Aorta (tissue), 5 donors: ENCODE measurements around the gene ZNF264. TPM values are rescaled to one million over a fixed set of nuclear protein-coding genes. Genes with fewer than 3 reads are reported as not detected.

Experiments
- ATAC-seq: fragments of 200-7000 bp; cut with Tn5 transposase; one replicate; pipeline ENCODE4 v1.9.1; 2022; ENCODE audit warnings: moderate library complexity; ENCODE audit not compliant: low FRiP score
- DNase-seq, 2 donors: peaks; one replicate each; pipeline ENCODE4 v3.0.0-alpha.2; 2020
- H3K27ac ChIP-seq, 2 donors: one replicate each; pipeline ENCODE4 v1.5.1; 2013; ENCODE audit warnings: low read length in 2 of 2, mild to moderate bottlenecking in 2 of 2, moderate library complexity in 2 of 2, control low read depth in 1 of 2, inconsistent platforms in 1 of 2, low read depth in 1 of 2
- H3K27me3 ChIP-seq, 2 donors: one replicate each; pipeline ENCODE4 v1.6.1; 2013; ENCODE audit warnings: control low read depth in 1 of 2, low read length in 1 of 2, mild to moderate bottlenecking in 1 of 2, moderate library complexity in 1 of 2; ENCODE audit not compliant: insufficient read depth in 2 of 2, control insufficient read depth in 1 of 2
- H3K36me3 ChIP-seq, 2 donors: one replicate each; pipeline ENCODE4 v1.6.1; 2013; ENCODE audit warnings: control low read depth in 1 of 2, low read length in 1 of 2, mild to moderate bottlenecking in 1 of 2; ENCODE audit not compliant: insufficient read depth in 2 of 2, control insufficient read depth in 1 of 2
- H3K4me1 ChIP-seq, 2 donors: one replicate each; pipeline ENCODE4 v1.6.1; 2013; ENCODE audit warnings: low read length in 2 of 2, control low read depth in 1 of 2, mild to moderate bottlenecking in 1 of 2, moderate library complexity in 1 of 2; ENCODE audit not compliant: insufficient read depth in 2 of 2, control insufficient read depth in 1 of 2
- H3K4me3 ChIP-seq, 2 donors: one replicate each; pipeline ENCODE4 v1.5.1; 2013; ENCODE audit warnings: low read length in 2 of 2, control low read depth in 1 of 2, mild to moderate bottlenecking in 1 of 2
- H3K9me3 ChIP-seq: one replicate; pipeline ENCODE4 v1.6.1; 2013; ENCODE audit warnings: mild to moderate bottlenecking, low read length; ENCODE audit not compliant: control insufficient read depth
- WGBS, 2 donors: extraction: QIAGEN DNeasy Blood & Tissue Kit; methylation state at CpG; one replicate each; pipeline ENCODE4 v1.1.7; 2013; 5-methylcytosine and 5-hydroxymethylcytosine counted together
- intact Hi-C, 2 donors: fragments of 100-400 bp; cut with DNase I; formaldehyde crosslinking; loops; one replicate each; pipeline versions ENCODE4 v1.14.2 to v1.15.0; 2022
- long read RNA-seq, 2 donors: library from polyadenylated mRNA; unstranded; transcript quantifications; one replicate each; pipeline ENCODE4 v2.0.0, GENCODE V29; 2020 to 2021
- polyA plus RNA-seq, 2 donors: library from polyadenylated mRNA; stranded (reverse); fragments of 200-250 nt; gene quantifications; one replicate each; pipeline ENCODE4 v1.2.3, GENCODE V29; 2013
- total RNA-seq, 2 donors: library from RNA; stranded (reverse); fragmentation: NEBNext Ultra II Directional; extraction: Animal tissue kit (Norgen Biotek cat#: 25700); gene quantifications; one replicate each; pipeline ENCODE4 v1.2.1, GENCODE V29; 2021
- donor health status: healthy with polysubstance abuse.
- donor health status: Bipolar disorder and iron deficiency.
- donor health status: DM: no; HTN: no; CAD: no.
- donor health status: DM: no; HTN: no; CAD: no.
- donor health status: DM: yes; HTN: yes; CAD: no.

The ZNF264 gene
- total RNA-seq = 10 to 100 TPM; 44.4 to 48.8 TPM
- 1 to 10 TPM; 1.6 to 6.6 TPM for polyA plus RNA-seq
- long read RNA-seq, donor 1, partial matches to known transcripts = 0 of 5 reads
- long read RNA-seq, donor 1, other reads (novel, unspliced or antisense) = 5 of 5 reads
- long read RNA-seq, donor 2, full-length matches to known transcripts = 3 of 8 reads
- long read RNA-seq, donor 2, partial matches to known transcripts = 1 of 8 reads
- long read RNA-seq, donor 2, other reads (novel, unspliced or antisense) = 4 of 8 reads

GRCh38 chr19:57191141-57192076 is at the start of gene ZNF264:
ZNF264 (plus strand) TSS chr19:57191500; CDS start chr19:57191914, 414 bp downstream.
- peaks cover 3 to 7% of the 10 kb centered on the region in 2 donors for H3K36me3 ChIP-seq
- ATAC-seq (peak; percentile 95), DNase-seq (peak; percentile 95 to 99)
- intact Hi-C loops = no loop called here
- H3K27me3 ChIP-seq = no peaks in the 10 kb centered on the region
- H3K27ac ChIP-seq = peak within 1 kb of the TSS in 1 of 2 donors; percentile 74
- peaks cover 0 to 5% of the 10 kb centered on the region in 2 donors for H3K4me1 ChIP-seq
- no peaks in the 10 kb centered on the region for H3K9me3 ChIP-seq
- H3K4me3 ChIP-seq = peak within 1 kb of the TSS; percentile 81 to 83
- 1% methylated on average over 68 to 81 of the region's 81 CpGs for WGBS, 2 donors

GRCh38 chr19:57141699-57142098 is 49.6 kb upstream of the ZNF264 start:
- no peaks in the 10 kb centered on the region for H3K4me1 ChIP-seq
- no peaks in the 10 kb centered on the region for H3K36me3 ChIP-seq
- intact Hi-C loops = no loop called here
- H3K4me3 ChIP-seq = no peak overlapping the region
- DNase-seq (no peak), ATAC-seq (no peak)
- 95 to 96% methylated on average over 4 of the region's 4 CpGs for WGBS, 2 donors
- H3K9me3 ChIP-seq = no peaks in the 10 kb centered on the region
- H3K27ac ChIP-seq = no peak overlapping the region
- H3K27me3 ChIP-seq = peaks cover 0 to 2% of the 10 kb centered on the region in 2 donors

- H3K9me3 ChIP-seq = peaks cover 2% of the 10 kb centered on the region
- no peaks in the 10 kb centered on the region for H3K27me3 ChIP-seq
- H3K4me3 ChIP-seq = no peak overlapping the region
- intact Hi-C loops = no loop called here
- no peaks in the 10 kb centered on the region for H3K36me3 ChIP-seq
- H3K27ac ChIP-seq = no peak overlapping the region
- no peaks in the 10 kb centered on the region for H3K4me1 ChIP-seq
- WGBS, 2 donors = 76% methylated on average over 5 of the region's 5 CpGs
- ATAC-seq (no peak), DNase-seq (no peak)
These were observed 38.4 kb upstream of the ZNF264 start for GRCh38 chr19:57152921-57153320.

- Histone ChIP-seq H3K9me3 (no peaks in the 10 kb centered on the region), H3K27me3 (no peaks in the 10 kb centered on the region), H3K36me3 (no peaks in the 10 kb centered on the region), H3K4me3 (no peak overlapping the region), H3K27ac (peak overlapping the region in 1 of 2 donors; percentile 39), H3K4me1 (no peaks in the 10 kb centered on the region)
- peak; percentile 75 for ATAC-seq
- 45 to 51% methylated on average over 5 of the region's 5 CpGs for WGBS, 2 donors
- intact Hi-C loops = no loop called here
- no peak for DNase-seq
These were observed 29.2 kb upstream of the ZNF264 start for GRCh38 chr19:57161985-57162539.

- no peak overlapping the region for H3K4me3 ChIP-seq
- ATAC-seq (no peak), DNase-seq (no peak)
- H3K4me1 ChIP-seq = no peaks in the 10 kb centered on the region
- 68 to 72% methylated on average over 7 of the region's 7 CpGs for WGBS, 2 donors
- no peaks in the 10 kb centered on the region for H3K36me3 ChIP-seq
- intact Hi-C loops = no loop called here
- no peaks in the 10 kb centered on the region for H3K9me3 ChIP-seq
- no peak overlapping the region for H3K27ac ChIP-seq
- H3K27me3 ChIP-seq = no peaks in the 10 kb centered on the region
These were observed 25.5 kb upstream of the ZNF264 start for GRCh38 chr19:57165846-57166245.

GRCh38 chr19:57167385-57167784 is 23.9 kb upstream of the ZNF264 start, which contains the start of gene DUXA:
DUXA (minus strand) TSS chr19:57167485; CDS start chr19:57167443, 42 bp downstream.
- no peaks in the 10 kb centered on the region for H3K27me3 ChIP-seq
- intact Hi-C loops = no loop called here
- no peaks in the 10 kb centered on the region for H3K9me3 ChIP-seq
- H3K4me1 ChIP-seq = no peaks in the 10 kb centered on the region
- H3K4me3 ChIP-seq = no peak within 1 kb of the TSS
- DNase-seq (no peak), ATAC-seq (no peak)
- H3K27ac ChIP-seq = no peak within 1 kb of the TSS
- 80 to 82% methylated on average over 6 of the region's 6 CpGs for WGBS, 2 donors
- H3K36me3 ChIP-seq = no peaks in the 10 kb centered on the region

GRCh38 chr19:57171551-57172081 is 19.7 kb upstream of the ZNF264 start:
- ATAC-seq = peak; percentile 78
- H3K36me3 ChIP-seq = no peaks in the 10 kb centered on the region
- intact Hi-C loops = loop anchor here in 1 of 2 donors (10.0 kb wide), 1 partner anchor 643 kb away; the partner anchor contains the start of gene ZNF552
- no peak overlapping the region for H3K27ac ChIP-seq
- peak; percentile 67 to 85 for DNase-seq
- no peaks in the 10 kb centered on the region for H3K4me1 ChIP-seq
- peaks cover 3% of the 10 kb centered on the region for H3K9me3 ChIP-seq
- peak overlapping the region; percentile 42 to 72 for H3K4me3 ChIP-seq
- 4 to 5% methylated on average over 15 to 42 of the region's 42 CpGs for WGBS, 2 donors
- no peaks in the 10 kb centered on the region for H3K27me3 ChIP-seq

GRCh38 chr19:57190301-57190700 is 999 bp upstream of the ZNF264 start:
- ATAC-seq = no peak
- Histone ChIP-seq H3K27me3 (no peaks in the 10 kb centered on the region), H3K4me1 (peaks cover 0 to 5% of the 10 kb centered on the region in 2 donors), H3K9me3 (no peaks in the 10 kb centered on the region), H3K36me3 (peaks cover 0 to 5% of the 10 kb centered on the region in 2 donors), H3K4me3 (peak overlapping the region in 1 of 2 donors; percentile 83), H3K27ac (no peak overlapping the region)
- no peak for DNase-seq
- 93 to 94% methylated on average over 3 of the region's 3 CpGs for WGBS, 2 donors
- intact Hi-C loops = no loop called here
